HL-60 (cell line): ENCODE measurements around the gene ACTL6B.

Experiments
- DNase-seq, 2 experiments: peaks; one replicate each; pipeline ENCODE4 v3.0.0-alpha.2; 2010 to 2020; ENCODE audit warnings: low read depth in 1 of 2, low spot score in 1 of 2
- H3K27ac ChIP-seq: fragments of 250-450 bp; sonication (Bioruptor Pico); replicated peaks from 2 replicates; pipeline ENCODE4 v1.5.1; 2020; ENCODE audit warnings: mild to moderate bottlenecking, moderate library complexity
- H3K27me3 ChIP-seq: fragments of 250-450 bp; sonication (Bioruptor Pico); 2 replicates; pipeline ENCODE4 v1.5.1; 2021; ENCODE audit warnings: mild to moderate bottlenecking, moderate library complexity; ENCODE audit not compliant: insufficient read depth, poor library complexity, severe bottlenecking
- H3K4me3 ChIP-seq: replicated peaks from 2 replicates; pipeline ENCODE4 v1.5.1; 2011; ENCODE audit warnings: mild to moderate bottlenecking, control low read depth, low read length; ENCODE audit not compliant: insufficient read depth
- CTCF ChIP-seq: IDR thresholded peaks from one replicate; pipeline ENCODE4 v1.5.1; 2011; ENCODE audit warnings: low read length, control low read depth, inconsistent platforms; ENCODE audit not compliant: insufficient read depth
- GABPA ChIP-seq: IDR thresholded peaks from 2 replicates; pipeline ENCODE4 v1.6.1; 2012; ENCODE audit warnings: low read depth
- POLR2AphosphoS5 ChIP-seq: IDR thresholded peaks from 2 replicates; pipeline ENCODE4 v1.6.1; 2012; ENCODE audit warnings: low read depth
- REST ChIP-seq: IDR thresholded peaks from 2 replicates; pipeline ENCODE4 v1.6.1; 2012; ENCODE audit warnings: low read depth; ENCODE audit not compliant: insufficient replicate concordance
- SPI1 ChIP-seq: IDR thresholded peaks from 2 replicates; pipeline ENCODE4 v1.6.1; 2012; ENCODE audit warnings: low read depth, mild to moderate bottlenecking, borderline replicate concordance

The ACTL6B gene

GRCh38 chr7:100609958-100610357 lies 46.3 kb downstream of the ACTL6B start:
- H3K27ac ChIP-seq, result no peak overlapping the region
- no peak for TF ChIP-seq REST
- TF ChIP-seq GABPA, result no peak
- no peak for TF ChIP-seq SPI1
- no peak for TF ChIP-seq POLR2AphosphoS5

GRCh38 chr7:100607111-100607510 lies 49.1 kb downstream of the ACTL6B start:
- no peak overlapping the region for H3K4me3 ChIP-seq
- no peak for DNase-seq
- TF ChIP-seq REST (no peak), POLR2AphosphoS5 (no peak), GABPA (no peak), SPI1 (no peak), CTCF (no peak)
- H3K27ac ChIP-seq, result no peak overlapping the region
- no peaks in the 10 kb centered on the region for H3K27me3 ChIP-seq

More at GRCh38 chr7:100609958-100610357, 46.3 kb downstream of the ACTL6B start:
- Histone ChIP-seq H3K4me3 (no peak overlapping the region), H3K27me3 (no peaks in the 10 kb centered on the region)
- no peak for DNase-seq

GRCh38 chr7:100606313-100606712 lies 49.9 kb downstream of the ACTL6B start:
- no peak for TF ChIP-seq GABPA
- no peak for TF ChIP-seq REST
- TF ChIP-seq CTCF, result no peak
- no peak for TF ChIP-seq POLR2AphosphoS5
- TF ChIP-seq SPI1, result no peak
- DNase-seq, result no peak
- Histone ChIP-seq H3K27me3 (no peaks in the 10 kb centered on the region), H3K27ac (no peak overlapping the region), H3K4me3 (no peak overlapping the region)
